ENCODE measurements around the gene SETD2.
A peak's percentile ranks its signal among the peaks of the same experiment; 100 is the strongest.

The SETD2 gene

GRCh38 chr3:46994801-46995731, 168.8 kb downstream of the SETD2 start:
- no peak for DNase-seq

GRCh38 chr3:46993986-46994385, 169.9 kb downstream of the SETD2 start:
- no peak for DNase-seq

GRCh38 chr3:46993292-46993691, 170.6 kb downstream of the SETD2 start:
- DNase-seq: no peak

GRCh38 chr3:46992231-46992630, 171.7 kb downstream of the SETD2 start:
- no peak for DNase-seq

- DNase-seq: no peak
These were observed 172.3 kb downstream of the SETD2 start for GRCh38 chr3:46991406-46992165.

- DNase-seq: no peak
These were observed 173.1 kb downstream of the SETD2 start for GRCh38 chr3:46990573-46991374.

GRCh38 chr3:46989146-46989810, 174.6 kb downstream of the SETD2 start:
- no peak for DNase-seq

- DNase-seq: no peak
These were observed 175.3 kb downstream of the SETD2 start for GRCh38 chr3:46988616-46989015.

- DNase-seq: no peak
These were observed 176.0 kb downstream of the SETD2 start for GRCh38 chr3:46987743-46988401.

- DNase-seq: no peak
These were observed 176.6 kb downstream of the SETD2 start for GRCh38 chr3:46987319-46987742.

- no peak for DNase-seq
These were observed 177.1 kb downstream of the SETD2 start for GRCh38 chr3:46986782-46987310.

- DNase-seq: no peak
These were observed 177.7 kb downstream of the SETD2 start for GRCh38 chr3:46986055-46986730.

GRCh38 chr3:46985588-46985987, 178.3 kb downstream of the SETD2 start:
- DNase-seq: no peak

GRCh38 chr3:46984591-46985459, 179.1 kb downstream of the SETD2 start:
- no peak for DNase-seq

- DNase-seq: no peak
These were observed 181.4 kb downstream of the SETD2 start for GRCh38 chr3:46982546-46982945.

- no peak for DNase-seq
These were observed 181.9 kb downstream of the SETD2 start for GRCh38 chr3:46981932-46982471.

GRCh38 chr3:46979958-46980497, 183.9 kb downstream of the SETD2 start:
- DNase-seq: no peak

- peak; percentile 54 for DNase-seq
These were observed 184.6 kb downstream of the SETD2 start, which contains the start of gene NBEAL2 for GRCh38 chr3:46978985-46979944. TSS of gene NBEAL2 (plus strand) at chr3:46979666. CDS start at chr3:46979862, 196 bp downstream.

Measured in GOT3 (cell line).